ENCODE data around the gene TMEM52. TPM values are rescaled to one million over a fixed set of nuclear protein-coding genes. Genes with fewer than 3 reads are reported as not detected.

Gene TMEM52
- total RNA-seq, 4 donors from 2014 or later: 2.9 to 6.4 (median 4.1) TPM

DNA sequence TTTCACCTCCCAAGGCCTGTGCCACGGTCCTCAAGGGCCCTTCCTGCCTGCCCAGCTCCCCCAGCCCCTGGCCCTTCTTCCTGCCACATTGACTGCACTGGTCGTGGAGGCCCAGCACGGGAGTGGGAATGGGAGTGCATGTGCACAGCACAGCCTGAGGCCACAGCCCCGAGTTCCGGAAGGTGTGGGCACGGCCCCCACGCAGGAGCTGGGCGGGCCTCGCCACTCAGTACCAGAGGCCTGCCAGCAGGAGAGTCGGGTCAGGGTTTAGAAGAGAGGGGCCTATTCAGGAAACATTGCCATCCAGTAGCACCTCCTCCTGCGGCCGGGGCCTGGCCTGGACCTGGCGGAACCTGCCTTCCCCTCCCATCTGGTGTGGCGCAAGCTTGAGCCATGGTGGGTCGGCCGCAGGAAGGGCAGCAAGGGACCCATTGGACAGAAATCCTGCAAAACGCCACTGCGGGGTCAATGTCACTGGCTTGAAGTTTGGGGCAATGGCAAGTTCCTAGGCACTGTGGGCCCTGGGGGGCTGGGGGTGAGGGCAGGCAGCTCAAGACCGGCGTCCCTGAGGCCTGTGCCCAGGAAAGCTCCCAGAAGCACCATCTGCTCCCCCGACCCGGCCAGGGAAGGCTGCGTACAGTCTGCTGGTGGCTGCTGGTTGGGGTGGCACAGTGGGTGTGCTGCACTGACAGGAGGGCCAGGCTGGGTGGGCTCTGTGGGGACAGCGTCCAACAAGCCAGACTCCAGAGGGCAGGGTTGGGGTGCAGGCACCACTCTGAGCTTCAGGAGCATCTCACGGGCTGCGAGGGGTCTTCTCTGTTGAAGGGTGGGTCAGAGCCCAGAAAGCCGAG, 1.8 kb upstream of the TMEM52 start:
- H3K4me3 ChIP-seq (ENCODE audit: low read depth, poor library complexity, severe bottlenecking): no peak overlapping the region
- DNase-seq (ENCODE audit: low spot score in 2 of 2): peak in 1 of 2 donors; percentile 15
- intact Hi-C loops (cut with DNase I; ENCODE audit: low total_unique reads): no loop called here
- WGBS, 2 donors: 81 to 85% methylated on average over 15 to 27 of the region's 27 CpGs
- no peak for TF ChIP-seq POLR2A (IDR thresholded peaks at IDR 0.05)
- TF ChIP-seq, protein P1, sequence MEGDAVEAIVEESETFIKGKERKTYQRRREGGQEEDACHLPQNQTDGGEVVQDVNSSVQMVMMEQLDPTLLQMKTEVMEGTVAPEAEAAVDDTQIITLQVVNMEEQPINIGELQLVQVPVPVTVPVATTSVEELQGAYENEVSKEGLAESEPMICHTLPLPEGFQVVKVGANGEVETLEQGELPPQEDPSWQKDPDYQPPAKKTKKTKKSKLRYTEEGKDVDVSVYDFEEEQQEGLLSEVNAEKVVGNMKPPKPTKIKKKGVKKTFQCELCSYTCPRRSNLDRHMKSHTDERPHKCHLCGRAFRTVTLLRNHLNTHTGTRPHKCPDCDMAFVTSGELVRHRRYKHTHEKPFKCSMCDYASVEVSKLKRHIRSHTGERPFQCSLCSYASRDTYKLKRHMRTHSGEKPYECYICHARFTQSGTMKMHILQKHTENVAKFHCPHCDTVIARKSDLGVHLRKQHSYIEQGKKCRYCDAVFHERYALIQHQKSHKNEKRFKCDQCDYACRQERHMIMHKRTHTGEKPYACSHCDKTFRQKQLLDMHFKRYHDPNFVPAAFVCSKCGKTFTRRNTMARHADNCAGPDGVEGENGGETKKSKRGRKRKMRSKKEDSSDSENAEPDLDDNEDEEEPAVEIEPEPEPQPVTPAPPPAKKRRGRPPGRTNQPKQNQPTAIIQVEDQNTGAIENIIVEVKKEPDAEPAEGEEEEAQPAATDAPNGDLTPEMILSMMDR (IDR thresholded peaks at IDR 0.05): no peak

DNA sequence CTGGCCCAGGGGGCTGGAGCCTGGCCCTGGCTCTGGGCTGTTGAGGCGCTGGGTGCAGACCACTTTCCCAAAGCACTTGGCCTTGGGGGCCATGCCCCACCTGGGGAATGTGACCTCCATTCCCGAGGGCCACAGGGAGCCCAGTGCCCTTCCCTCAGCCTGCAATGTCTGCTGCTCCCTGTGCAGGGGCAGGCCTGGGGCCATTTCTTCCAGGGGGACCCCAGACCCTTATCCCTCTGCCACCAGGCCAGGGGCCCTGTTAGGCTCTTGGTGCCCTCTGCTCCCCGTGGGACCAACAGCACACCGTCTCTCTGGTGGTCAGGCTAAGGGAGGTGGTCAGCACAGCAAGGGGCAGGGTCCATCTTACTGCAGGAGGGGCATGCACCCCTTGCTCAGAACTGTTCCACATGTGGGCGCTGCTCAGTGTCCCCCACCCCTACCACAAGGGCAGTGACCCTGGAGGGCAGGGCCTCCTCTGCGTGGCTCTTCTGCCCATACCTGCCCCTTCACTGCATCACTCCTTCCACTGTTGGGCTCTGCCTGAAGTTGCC, 1.1 kb upstream of the TMEM52 start:
- intact Hi-C loops (cut with DNase I; ENCODE audit: low total_unique reads): no loop called here
- no peak overlapping the region for H3K4me3 ChIP-seq (ENCODE audit: low read depth, poor library complexity, severe bottlenecking)
- no peak for TF ChIP-seq POLR2A (IDR thresholded peaks at IDR 0.05)
- TF ChIP-seq, protein P1 (IDR thresholded peaks at IDR 0.05): no peak
- no peak for DNase-seq (ENCODE audit: low spot score in 2 of 2)
- 91 to 100% methylated on average over 2 to 6 of the region's 6 CpGs for WGBS, 2 donors

DNA sequence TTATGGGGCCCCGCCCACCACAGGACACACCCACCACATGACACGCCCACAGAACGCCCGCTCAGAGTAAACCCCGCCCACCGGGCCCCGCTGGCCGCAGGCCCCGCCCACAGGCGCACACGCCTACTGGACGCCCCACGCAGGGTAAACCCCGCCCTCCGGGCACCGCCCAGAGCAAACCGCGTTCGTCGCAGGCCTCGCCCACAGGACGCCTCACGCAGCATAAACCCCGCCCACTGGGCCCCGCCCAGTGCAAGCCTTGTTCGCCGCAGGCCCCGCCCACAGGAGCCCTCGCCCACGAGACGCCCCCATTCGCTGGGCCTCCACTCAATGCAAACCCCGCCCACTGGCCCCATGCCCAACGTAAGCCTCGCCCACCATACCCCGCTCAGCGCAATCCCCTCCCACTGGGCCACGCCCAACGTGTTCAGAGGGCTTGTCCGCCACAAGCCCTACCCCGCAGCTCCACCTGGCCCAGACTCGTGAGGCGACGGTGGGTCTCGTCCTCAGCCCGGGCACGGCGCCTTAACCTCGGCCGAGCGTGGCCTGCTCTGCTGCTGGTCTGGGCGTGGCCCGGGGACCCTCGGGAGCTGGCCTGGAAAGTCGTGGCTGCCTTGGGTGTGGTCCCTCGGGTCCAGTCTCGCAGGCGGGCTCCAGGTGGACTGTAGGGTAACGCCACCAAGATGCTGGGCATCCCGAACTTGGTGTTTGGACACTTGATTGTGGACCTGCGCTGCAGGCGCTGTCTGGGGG, 401 bp upstream of the TMEM52 start:
- peak; percentile 98 to 100 for DNase-seq (ENCODE audit: low spot score in 2 of 2)

DNA sequence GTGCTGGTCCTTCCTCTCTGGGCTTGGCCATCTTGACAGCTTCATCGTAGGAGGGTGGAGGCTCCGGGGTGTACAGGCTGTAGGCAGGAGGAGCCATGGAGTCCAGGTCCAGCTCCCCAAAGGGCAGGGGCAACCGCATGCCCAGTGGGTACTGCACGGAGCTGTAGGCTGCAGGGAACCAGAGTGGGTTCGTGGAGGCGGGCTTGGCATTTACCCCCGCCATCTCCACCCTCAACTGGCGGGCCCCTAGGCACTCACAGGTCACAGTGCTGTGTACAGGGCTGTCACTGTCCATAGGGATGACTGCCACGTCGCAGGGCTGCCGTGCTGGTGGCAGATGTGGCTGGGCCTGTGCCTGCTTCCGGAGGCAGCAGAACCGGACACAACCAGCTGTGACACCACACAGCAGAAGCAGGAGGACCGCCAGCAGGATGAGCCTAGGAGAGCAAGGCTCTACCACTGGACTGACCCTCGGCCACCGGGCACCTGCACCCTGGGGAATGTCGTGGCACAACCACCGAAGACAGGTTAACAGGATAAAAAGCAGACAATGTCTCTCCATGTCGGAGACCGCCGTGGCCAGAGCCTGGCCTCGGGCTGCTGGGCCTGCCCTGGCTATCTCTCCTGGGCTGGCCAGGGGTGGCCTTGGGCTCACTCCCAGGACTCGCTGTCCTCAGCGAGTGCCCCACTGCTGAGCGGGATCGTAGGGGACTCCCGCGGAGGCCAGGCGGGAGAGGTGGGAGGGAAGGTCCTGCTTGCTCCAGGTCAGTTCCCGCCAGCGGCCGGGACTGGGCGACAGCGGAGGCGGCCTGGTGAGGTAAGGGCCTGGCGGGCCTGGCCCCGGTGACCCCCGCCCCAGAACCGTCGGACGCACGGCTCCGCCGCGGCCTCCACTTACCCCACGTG, 831 bp downstream of the TMEM52 start:
- TF ChIP-seq, protein P1 (IDR thresholded peaks at IDR 0.05): no peak
- no peak for TF ChIP-seq POLR2A (IDR thresholded peaks at IDR 0.05)
- whole genome bisulfite sequencing, 2 donors: 74 to 75% methylated on average over 24 to 33 of the region's 46 CpGs
- no peak overlapping the region for H3K4me3 ChIP-seq (ENCODE audit: low read depth, poor library complexity, severe bottlenecking)
- intact Hi-C loops (cut with DNase I; ENCODE audit: low total_unique reads): no loop called here
- no peak for DNase-seq (ENCODE audit: low spot score in 2 of 2)

More for the DNA sequence above, 401 bp upstream of the TMEM52 start:
- 9 to 14% methylated on average over 19 to 56 of the region's 62 CpGs for WGBS, 2 donors
- TF ChIP-seq, protein P1 (IDR thresholded peaks at IDR 0.05): no peak
- no peak for TF ChIP-seq POLR2A (IDR thresholded peaks at IDR 0.05)
- intact Hi-C loops (cut with DNase I; ENCODE audit: low total_unique reads): no loop called here
- H3K4me3 ChIP-seq (ENCODE audit: low read depth, poor library complexity, severe bottlenecking): no peak overlapping the region

DNA sequence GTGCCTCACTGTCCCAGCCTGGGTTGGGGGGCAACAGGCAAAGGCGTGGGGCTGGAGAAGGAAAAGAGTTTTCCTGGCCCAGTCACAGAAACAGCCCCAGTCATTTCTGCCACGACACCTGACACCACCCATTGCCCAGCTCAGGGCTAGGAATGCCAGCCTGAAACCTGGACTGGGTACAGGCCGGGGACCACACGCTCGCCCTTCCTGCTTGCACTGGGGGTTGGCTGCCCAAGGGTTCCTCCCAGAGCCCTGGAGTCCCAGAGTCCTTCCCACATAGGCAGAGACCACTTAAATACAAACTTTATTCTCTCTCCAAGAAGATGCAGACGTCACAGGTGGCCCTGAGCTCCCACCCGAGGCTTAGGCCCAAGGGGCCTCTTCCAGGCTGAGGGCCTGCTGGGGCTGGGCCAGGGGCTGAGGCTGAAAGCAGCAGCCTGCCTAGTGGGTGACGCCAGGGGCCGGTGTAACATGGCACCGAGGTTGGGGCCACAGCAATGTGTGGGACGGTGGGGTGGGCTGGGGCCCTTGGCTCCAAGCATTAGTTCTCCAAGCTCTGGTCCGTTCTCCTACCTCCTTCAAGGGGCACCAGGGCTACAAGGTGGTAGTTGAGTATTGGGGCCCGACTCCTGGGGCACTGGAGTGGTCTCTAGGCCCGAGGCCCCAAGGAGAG, 1.6 kb downstream of the TMEM52 start:
- TF ChIP-seq POLR2A (IDR thresholded peaks at IDR 0.05): no peak
- TF ChIP-seq, protein P1 (IDR thresholded peaks at IDR 0.05): no peak
- intact Hi-C loops (cut with DNase I; ENCODE audit: low total_unique reads): no loop called here
- no peak for DNase-seq (ENCODE audit: low spot score in 2 of 2)
- no peak overlapping the region for H3K4me3 ChIP-seq (ENCODE audit: low read depth, poor library complexity, severe bottlenecking)
- WGBS, 2 donors: 88% methylated on average over 14 of the region's 14 CpGs
